ENCODE data around the gene REST. TPM values are rescaled to one million over a fixed set of nuclear protein-coding genes. Genes with fewer than 3 reads are reported as not detected.

The REST gene
- total and polyA plus RNA-seq, 9 of the 15 experiments (the other 6 are each of a cell fraction or from before 2014, with no cell fraction given) = 2.9 to 24.0 (median 19.2) TPM

GRCh38 chr4:56910172-56910967, 2.7 kb downstream of the REST start (continued):
- TF ChIP-seq YY1 (IDR thresholded peaks at IDR 0.05; ENCODE audit: borderline replicate concordance in 1 of 3, control insufficient read depth in 1 of 3, extremely low read depth in 1 of 3, insufficient read depth in 3 of 3, insufficient read length in 1 of 3, insufficient replicate concordance in 2 of 3, low read depth in 1 of 3, low read length in 2 of 3) (peak in 2 of 3 experiments; percentile 12 to 50), NFE2 (IDR thresholded peaks at IDR 0.05; ENCODE audit: low read depth) (peak; percentile 17), ID3 (CRISPR knock-in tag; IDR thresholded peaks at IDR 0.05) (no peak), ID3 (tag; IDR thresholded peaks at IDR 0.05) (0 out of 2 replicates have a peak, but pooled peaks have one; percentile 55), E2F5 (CRISPR knock-in tag; IDR thresholded peaks at IDR 0.05) (no peak), EP300 (IDR thresholded peaks at IDR 0.05; ENCODE audit: low read length) (0 out of 2 replicates have a peak, but pooled peaks have one; percentile 13), KDM1A (IDR thresholded peaks at IDR 0.05) (peak in 1 of 2 experiments; percentile 15; a peak in 1 of 4 replicates)

GRCh38 chr4:56914336-56914735, 6.6 kb downstream of the REST start:
- no TSS peak for BruUV-seq (replicated peaks)
- FAIRE-seq = no peak
- Histone ChIP-seq H2AFZ (ENCODE audit: low read depth, low read length) (no peak overlapping the region), H3K27ac (ENCODE audit: extremely low read depth, low read depth, low read length) (no peak overlapping the region), H3K36me3 (ENCODE audit: control insufficient read depth, insufficient read depth, low read length) (peaks cover 62% of the 10 kb centered on the region), H4K20me1 (replicated peaks; ENCODE audit: control insufficient read depth, insufficient read depth, low read length) (peaks cover 12% of the 10 kb centered on the region; the same call in 1 of the 2 replicates), H3K9me1 (ENCODE audit: control insufficient read depth, insufficient read depth, low read length) (no peaks in the 10 kb centered on the region), H3K4me3 (no peak overlapping the region), H3K9ac (ENCODE audit: insufficient read depth in 1 of 2, low read depth in 2 of 2, low read length in 2 of 2) (no peak overlapping the region), H3K4me2 (ENCODE audit: insufficient read depth, low read length) (no peak overlapping the region), H3K4me1 (replicated peaks in 1 of 2; ENCODE audit: control insufficient read depth in 2 of 2, insufficient read depth in 2 of 2, low read length in 2 of 2) (peaks cover 9 to 12% of the 10 kb centered on the region in 2 experiments; a peak in 4 of 5 replicates), H3K79me2 (ENCODE audit: control insufficient read depth, insufficient read depth, low read length) (peaks cover 95% of the 10 kb centered on the region), H3K9me3 (replicated peaks; ENCODE audit: control insufficient read depth, insufficient read depth, low read depth, low read length) (no peaks in the 10 kb centered on the region), H3K27me3 (ENCODE audit: control insufficient read depth in 2 of 2, insufficient read depth in 2 of 2, low read length in 2 of 2) (no peaks in the 10 kb centered on the region)
- CTCF ChIA-PET (ENCODE audit: low intra/inter-chr PET ratio) = no interaction called here
- 75% methylated on average over 3 of the region's 3 CpGs for WGBS (ENCODE audit: insufficient coverage, low coverage, missing lambda C conversion rate)
- POLR2A ChIA-PET = no interaction called here
- ATAC-seq = no peak
- no peak for DNase-seq (ENCODE audit: extremely low read depth in 1 of 4, low spot score in 3 of 4)
- intact Hi-C loops (cut with micrococcal nuclease) (loop anchor here (5.0 kb wide), 1 partner anchor 43 kb away; no protein-coding TSS in a partner anchor), in situ Hi-C loops (cut with MboI) (no loop called here)
- TF ChIP-seq FOXK2 (conservative IDR thresholded peaks at IDR 0.05 in 1 of 2, IDR thresholded peaks at IDR 0.05 in 1 of 2; ENCODE audit: low read depth in 2 of 2) = no peak
- no peak for TF ChIP-seq UBTF (IDR thresholded peaks at IDR 0.05; ENCODE audit: borderline replicate concordance in 1 of 2, low read depth in 2 of 2, low read length in 2 of 2)
- TF ChIP-seq SMARCC2 (IDR thresholded peaks at IDR 0.05; ENCODE audit: low read depth) = no peak
- TF ChIP-seq TAF1 (IDR thresholded peaks at IDR 0.05; ENCODE audit: control insufficient read depth, extremely low read depth, insufficient read depth, low read length, severe bottlenecking) = no peak
- no peak for TF ChIP-seq ZNF212 (CRISPR knock-in tag; IDR thresholded peaks at IDR 0.05)
- no peak for TF ChIP-seq ZC3H4 (CRISPR knock-in tag; IDR thresholded peaks at IDR 0.05; ENCODE audit: borderline replicate concordance)

All from K562 (cell line).